ENCODE measurements around the gene OGG1. TPM values are rescaled to one million over a fixed set of nuclear protein-coding genes. Genes with fewer than 3 reads are reported as not detected.
A peak's percentile ranks its signal among the peaks of the same experiment; 100 is the strongest.

The OGG1 gene
- total RNA-seq, 1 experiment from 2014 or later: 15.3 TPM

DNA sequence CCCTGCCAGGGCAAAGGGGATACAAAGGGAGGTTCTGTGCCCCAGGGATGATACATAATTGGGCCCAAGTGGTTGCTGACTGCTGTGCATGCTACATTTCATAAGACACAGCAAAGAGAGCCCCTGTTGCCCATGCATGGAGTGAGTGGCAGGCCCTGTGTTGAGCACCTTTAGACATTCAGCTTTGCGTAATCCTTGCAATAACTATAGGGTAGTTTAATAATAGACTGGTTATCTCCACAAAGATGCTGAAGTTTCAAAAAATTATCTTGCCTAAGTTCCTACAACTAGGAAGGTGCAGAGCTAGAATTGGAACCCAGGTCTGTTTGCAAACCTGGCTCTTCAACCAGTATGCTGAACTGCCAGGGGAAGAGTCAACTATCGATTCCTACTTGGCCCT, 1.7 kb upstream of the OGG1 start:
- no peak overlapping the region for H3K4me3 Mint-ChIP-seq (ENCODE audit: unreplicated experiment)
- TF ChIP-seq, protein P1, sequence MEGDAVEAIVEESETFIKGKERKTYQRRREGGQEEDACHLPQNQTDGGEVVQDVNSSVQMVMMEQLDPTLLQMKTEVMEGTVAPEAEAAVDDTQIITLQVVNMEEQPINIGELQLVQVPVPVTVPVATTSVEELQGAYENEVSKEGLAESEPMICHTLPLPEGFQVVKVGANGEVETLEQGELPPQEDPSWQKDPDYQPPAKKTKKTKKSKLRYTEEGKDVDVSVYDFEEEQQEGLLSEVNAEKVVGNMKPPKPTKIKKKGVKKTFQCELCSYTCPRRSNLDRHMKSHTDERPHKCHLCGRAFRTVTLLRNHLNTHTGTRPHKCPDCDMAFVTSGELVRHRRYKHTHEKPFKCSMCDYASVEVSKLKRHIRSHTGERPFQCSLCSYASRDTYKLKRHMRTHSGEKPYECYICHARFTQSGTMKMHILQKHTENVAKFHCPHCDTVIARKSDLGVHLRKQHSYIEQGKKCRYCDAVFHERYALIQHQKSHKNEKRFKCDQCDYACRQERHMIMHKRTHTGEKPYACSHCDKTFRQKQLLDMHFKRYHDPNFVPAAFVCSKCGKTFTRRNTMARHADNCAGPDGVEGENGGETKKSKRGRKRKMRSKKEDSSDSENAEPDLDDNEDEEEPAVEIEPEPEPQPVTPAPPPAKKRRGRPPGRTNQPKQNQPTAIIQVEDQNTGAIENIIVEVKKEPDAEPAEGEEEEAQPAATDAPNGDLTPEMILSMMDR (IDR thresholded peaks at IDR 0.05; ENCODE audit: unreplicated experiment): no peak
- H3K27me3 Mint-ChIP-seq (ENCODE audit: insufficient read depth, unreplicated experiment): no peaks in the 10 kb centered on the region
- no peaks in the 10 kb centered on the region for H3K9me3 Mint-ChIP-seq (ENCODE audit: unreplicated experiment)
- POLR2A ChIA-PET: interaction anchor here (0.8 to 3.3 kb wide), 2 partner anchors 14 to 18 kb away, joined by 3 to 40 read pairs; no protein-coding TSS in a partner anchor
- peaks cover 43% of the 10 kb centered on the region for H3K36me3 Mint-ChIP-seq (ENCODE audit: insufficient read depth, unreplicated experiment)
- no peak overlapping the region for H3K27ac Mint-ChIP-seq (ENCODE audit: low read depth, unreplicated experiment)
- BruUV-seq (replicated peaks): no TSS peak
- CTCF ChIA-PET: interaction anchor here (1.1 to 1.3 kb wide), 2 partner anchors 10 to 33 kb away, joined by 4 read pairs; no protein-coding TSS in a partner anchor
- H3K4me1 Mint-ChIP-seq (ENCODE audit: insufficient read depth, unreplicated experiment): peaks cover 17% of the 10 kb centered on the region
- intact Hi-C loops (cut with micrococcal nuclease): no loop called here
- no peak for DNase-seq (ENCODE audit: unreplicated experiment)

DNA sequence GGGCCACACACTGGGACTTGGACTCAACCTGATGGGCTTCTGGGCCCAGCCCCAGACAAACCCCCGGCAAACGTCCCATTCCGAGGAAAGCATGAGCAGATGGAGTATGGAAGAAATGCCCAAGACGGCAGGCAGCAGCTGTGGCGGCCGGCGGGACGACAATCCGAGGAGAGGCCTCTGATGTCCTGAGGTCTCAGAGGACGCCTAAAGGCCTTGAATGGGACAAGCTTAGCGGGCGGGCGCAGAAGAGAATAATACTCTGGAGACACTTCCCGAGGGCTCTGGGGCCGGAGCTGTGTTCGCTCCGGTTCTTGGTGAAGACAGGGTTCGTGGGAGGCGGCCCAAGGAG, 482 bp upstream of the OGG1 start:
- intact Hi-C loops (cut with micrococcal nuclease): no loop called here
- no peak for DNase-seq (ENCODE audit: unreplicated experiment)
- Mint-ChIP-seq H3K27me3 (ENCODE audit: insufficient read depth, unreplicated experiment) (no peaks in the 10 kb centered on the region), H3K9me3 (ENCODE audit: unreplicated experiment) (no peaks in the 10 kb centered on the region), H3K27ac (ENCODE audit: low read depth, unreplicated experiment) (peak overlapping the region; percentile 84), H3K4me1 (ENCODE audit: insufficient read depth, unreplicated experiment) (peaks cover 17% of the 10 kb centered on the region), H3K4me3 (ENCODE audit: unreplicated experiment) (peak overlapping the region; percentile 83), H3K36me3 (ENCODE audit: insufficient read depth, unreplicated experiment) (peaks cover 36% of the 10 kb centered on the region)
- CTCF ChIA-PET: interaction anchor here (1.2 to 1.9 kb wide), 5 partner anchors 9 to 245 kb away, joined by 4 to 6 read pairs (median 4); no protein-coding TSS in a partner anchor
- BruUV-seq (replicated peaks): no TSS peak
- POLR2A ChIA-PET: interaction anchor here (0.6 to 3.3 kb wide), 14 partner anchors 9 to 361 kb away, joined by 3 to 41 read pairs (median 6); partner anchors contain the start of genes ARPC4, BRPF1, RPUSD3 and TADA3
- TF ChIP-seq, protein P1 (IDR thresholded peaks at IDR 0.05; ENCODE audit: unreplicated experiment): no peak

DNA sequence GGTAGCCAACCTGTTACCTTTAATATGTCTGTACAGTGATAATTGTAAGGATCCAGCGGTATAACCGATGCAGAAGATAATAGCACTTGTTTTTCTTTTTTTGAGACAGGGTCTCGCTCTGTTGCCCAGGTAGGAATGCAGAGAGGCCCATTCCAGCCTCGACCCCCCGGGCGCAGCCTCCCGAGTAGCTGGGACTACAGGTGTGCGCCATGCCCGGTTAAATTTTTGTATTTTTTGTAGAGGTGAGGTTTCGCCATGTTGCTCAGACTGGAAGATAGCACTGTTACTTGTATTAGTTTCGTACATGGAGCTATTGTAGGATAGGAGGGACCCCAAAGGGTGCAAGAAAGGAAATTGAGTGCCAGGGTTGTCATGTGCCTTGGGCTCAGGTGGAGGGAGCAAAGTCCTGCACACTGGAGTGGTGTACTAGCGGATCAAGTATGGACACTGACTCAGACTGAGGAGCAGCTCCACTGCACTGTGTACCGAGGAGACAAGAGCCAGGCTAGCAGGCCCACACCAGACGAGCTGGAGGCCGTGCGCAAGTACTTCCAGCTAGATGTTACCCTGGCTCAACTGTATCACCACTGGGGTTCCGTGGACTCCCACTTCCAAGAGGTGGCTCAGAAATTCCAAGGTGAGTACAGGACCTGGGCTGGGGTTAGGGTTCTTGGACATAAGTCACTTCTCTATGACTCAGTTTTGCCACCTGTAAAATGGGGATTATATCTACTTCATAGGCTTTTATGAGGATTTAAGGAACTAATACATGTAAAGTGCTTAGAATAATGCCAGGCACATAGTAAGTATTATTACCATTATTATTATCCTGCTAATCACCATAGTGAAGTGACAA, 1.0 kb downstream of the OGG1 start:
- peaks cover 21% of the 10 kb centered on the region for H3K36me3 Mint-ChIP-seq (ENCODE audit: insufficient read depth, unreplicated experiment)
- POLR2A ChIA-PET: interaction anchor here (0.5 to 3.3 kb wide), 8 partner anchors 17 to 511 kb away, joined by 3 to 41 read pairs (median 5); partner anchors contain the start of genes ARPC4, BRPF1, TADA3 and VHL
- H3K27me3 Mint-ChIP-seq (ENCODE audit: insufficient read depth, unreplicated experiment): no peaks in the 10 kb centered on the region
- H3K4me1 Mint-ChIP-seq (ENCODE audit: insufficient read depth, unreplicated experiment): peaks cover 17% of the 10 kb centered on the region
- TF ChIP-seq, protein P1 (IDR thresholded peaks at IDR 0.05; ENCODE audit: unreplicated experiment): no peak
- BruUV-seq (replicated peaks): TSS peak; percentile 36
- H3K4me3 Mint-ChIP-seq (ENCODE audit: unreplicated experiment): peak overlapping the region; percentile 83
- CTCF ChIA-PET: interaction anchor here (0.6 to 1.9 kb wide), 3 partner anchors 21 to 264 kb away, joined by 3 to 8 read pairs (median 5); no protein-coding TSS in a partner anchor
- no peaks in the 10 kb centered on the region for H3K9me3 Mint-ChIP-seq (ENCODE audit: unreplicated experiment)
- peak overlapping the region; percentile 84 for H3K27ac Mint-ChIP-seq (ENCODE audit: low read depth, unreplicated experiment)
- intact Hi-C loops (cut with micrococcal nuclease): no loop called here
- peak; percentile 12 for DNase-seq (ENCODE audit: unreplicated experiment)

DNA sequence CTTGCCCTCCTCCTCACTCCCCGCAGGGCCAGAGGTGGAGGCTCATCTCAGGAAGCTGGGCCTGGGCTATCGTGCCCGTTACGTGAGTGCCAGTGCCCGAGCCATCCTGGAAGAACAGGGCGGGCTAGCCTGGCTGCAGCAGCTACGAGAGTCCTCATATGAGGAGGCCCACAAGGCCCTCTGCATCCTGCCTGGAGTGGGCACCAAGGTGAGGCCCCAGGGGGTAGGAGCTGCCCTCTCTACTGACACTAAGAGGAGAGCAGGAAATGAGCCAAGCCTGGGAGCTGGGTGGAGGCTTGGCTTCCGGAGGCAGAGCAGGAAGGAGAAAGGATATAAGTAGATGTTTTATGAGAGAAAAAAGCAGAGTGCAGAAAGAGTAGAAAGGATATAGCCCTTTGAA, 4.9 kb downstream of the OGG1 start:
- POLR2A ChIA-PET: interaction anchor here (1.2 kb wide), 1 partner anchor 24 kb away, joined by 4 read pairs; no protein-coding TSS in a partner anchor
- Mint-ChIP-seq H3K4me1 (ENCODE audit: insufficient read depth, unreplicated experiment) (peaks cover 12% of the 10 kb centered on the region), H3K27ac (ENCODE audit: low read depth, unreplicated experiment) (no peak overlapping the region), H3K36me3 (ENCODE audit: insufficient read depth, unreplicated experiment) (no peaks in the 10 kb centered on the region), H3K27me3 (ENCODE audit: insufficient read depth, unreplicated experiment) (no peaks in the 10 kb centered on the region), H3K4me3 (ENCODE audit: unreplicated experiment) (no peak overlapping the region), H3K9me3 (ENCODE audit: unreplicated experiment) (no peaks in the 10 kb centered on the region)
- intact Hi-C loops (cut with micrococcal nuclease): no loop called here
- TF ChIP-seq, protein P1 (IDR thresholded peaks at IDR 0.05; ENCODE audit: unreplicated experiment): no peak
- CTCF ChIA-PET: no interaction called here
- BruUV-seq (replicated peaks): no TSS peak
- DNase-seq (ENCODE audit: unreplicated experiment): no peak
